ENCODE results near the gene RBM19.

The RBM19 gene

DNA sequence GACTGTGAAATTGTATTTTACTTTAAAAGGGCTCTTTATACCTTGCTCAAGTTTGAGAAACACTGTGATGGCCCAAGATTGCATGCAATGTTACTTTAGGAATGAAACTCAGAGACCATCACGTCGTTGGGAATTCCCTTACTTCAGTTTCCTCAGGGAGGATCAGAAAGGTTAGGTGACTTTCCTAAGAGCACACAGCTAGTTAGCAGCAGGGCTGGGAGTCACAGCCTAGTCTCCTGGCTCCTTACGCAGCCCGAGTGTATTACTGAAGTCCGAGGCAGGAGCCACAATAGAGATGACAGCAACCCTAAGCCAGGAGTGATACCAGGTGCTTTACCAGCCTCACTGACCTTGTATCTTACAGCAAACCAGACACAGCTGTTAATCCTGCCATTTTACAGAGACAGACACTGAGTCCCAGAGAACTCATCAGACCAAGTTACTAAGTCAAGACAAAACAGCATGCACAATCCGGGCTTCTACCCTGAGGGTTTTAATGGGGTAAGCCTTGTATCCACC is 67.0 kb downstream of the RBM19 start:
- Histone ChIP-seq H3K27me3 (ENCODE audit: control insufficient read depth, insufficient read depth, low read length) (no peaks in the 10 kb centered on the region), H3K4me3 (ENCODE audit: low read length) (no peak overlapping the region), H3K36me3 (ENCODE audit: control insufficient read depth, insufficient read depth, low read length) (no peaks in the 10 kb centered on the region), H3K27ac (ENCODE audit: low read depth, low read length) (no peak overlapping the region), H3K4me1 (ENCODE audit: control insufficient read depth, insufficient read depth, low read length) (no peaks in the 10 kb centered on the region), H3K9ac (ENCODE audit: low read length) (no peak overlapping the region)

DNA sequence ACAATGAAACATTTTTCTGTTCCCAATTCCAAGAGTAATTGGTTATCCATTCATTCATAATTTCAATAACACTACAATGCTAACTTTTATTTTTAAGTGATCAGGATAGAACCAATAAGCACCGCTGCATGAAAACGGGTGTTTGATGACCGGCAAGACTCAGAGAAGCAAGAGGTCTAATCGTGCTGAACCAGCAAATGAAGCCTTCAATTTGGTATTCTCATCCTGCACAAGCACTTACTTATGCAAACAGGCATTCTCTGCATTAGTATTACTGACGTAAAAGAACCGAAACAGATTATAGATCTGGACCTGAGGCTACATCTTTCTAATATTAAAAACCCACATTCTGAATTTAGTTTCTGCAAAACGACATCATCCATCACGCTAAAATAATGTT is 67.7 kb downstream of the RBM19 start:
- no peaks in the 10 kb centered on the region for H3K4me1 ChIP-seq (ENCODE audit: control insufficient read depth, insufficient read depth, low read length)
- no peaks in the 10 kb centered on the region for H3K36me3 ChIP-seq (ENCODE audit: control insufficient read depth, insufficient read depth, low read length)
- H3K4me3 ChIP-seq (ENCODE audit: low read length): no peak overlapping the region
- no peaks in the 10 kb centered on the region for H3K27me3 ChIP-seq (ENCODE audit: control insufficient read depth, insufficient read depth, low read length)
- H3K9ac ChIP-seq (ENCODE audit: low read length): no peak overlapping the region
- H3K27ac ChIP-seq (ENCODE audit: low read depth, low read length): no peak overlapping the region

DNA sequence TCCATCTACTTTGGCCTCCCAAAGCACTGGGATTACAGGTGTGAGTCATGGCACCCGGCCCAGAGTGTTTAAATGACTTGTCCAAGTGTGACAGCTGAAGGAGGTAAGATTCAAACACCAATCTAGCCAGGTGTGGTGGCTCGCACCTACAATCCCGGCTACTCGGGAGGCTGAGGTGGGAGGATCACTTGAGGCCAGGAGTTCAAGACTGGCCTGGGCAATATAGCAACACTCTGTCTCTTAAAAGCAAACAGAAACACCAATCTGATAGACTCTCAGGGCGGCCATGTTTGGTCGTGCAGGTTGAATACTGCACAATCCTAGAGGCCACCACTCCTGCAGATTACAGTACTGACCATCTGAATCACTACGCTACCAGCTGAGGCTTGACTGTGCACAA is 68.7 kb downstream of the RBM19 start:
- Histone ChIP-seq H3K36me3 (ENCODE audit: control insufficient read depth, insufficient read depth, low read length) (no peaks in the 10 kb centered on the region), H3K9ac (ENCODE audit: low read length) (no peak overlapping the region), H3K27ac (ENCODE audit: low read depth, low read length) (no peak overlapping the region), H3K4me3 (ENCODE audit: low read length) (no peak overlapping the region), H3K4me1 (ENCODE audit: control insufficient read depth, insufficient read depth, low read length) (no peaks in the 10 kb centered on the region), H3K27me3 (ENCODE audit: control insufficient read depth, insufficient read depth, low read length) (no peaks in the 10 kb centered on the region)

DNA sequence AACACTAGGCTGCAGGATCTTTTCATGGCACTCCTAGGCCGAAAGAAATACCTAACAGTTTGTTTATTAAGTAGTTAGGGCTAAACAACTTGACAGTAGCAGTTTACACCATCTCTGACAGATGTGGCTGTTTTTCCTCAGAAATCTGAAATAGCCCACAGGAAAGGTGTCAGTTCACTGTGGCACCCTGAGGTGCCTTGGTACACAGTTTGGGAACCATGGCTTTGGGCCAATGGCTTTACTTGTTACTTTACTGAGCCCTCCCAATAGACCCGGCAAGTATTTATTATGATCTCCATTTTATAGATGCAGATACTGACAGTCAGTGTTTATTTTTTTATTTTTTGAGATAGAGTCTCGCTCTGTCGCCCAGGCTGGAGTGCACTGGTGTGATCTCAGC is 69.3 kb downstream of the RBM19 start:
- no peaks in the 10 kb centered on the region for H3K27me3 ChIP-seq (ENCODE audit: control insufficient read depth, insufficient read depth, low read length)
- H3K27ac ChIP-seq (ENCODE audit: low read depth, low read length): no peak overlapping the region
- no peaks in the 10 kb centered on the region for H3K36me3 ChIP-seq (ENCODE audit: control insufficient read depth, insufficient read depth, low read length)
- no peaks in the 10 kb centered on the region for H3K4me1 ChIP-seq (ENCODE audit: control insufficient read depth, insufficient read depth, low read length)
- no peak overlapping the region for H3K9ac ChIP-seq (ENCODE audit: low read length)
- H3K4me3 ChIP-seq (ENCODE audit: low read length): no peak overlapping the region

DNA sequence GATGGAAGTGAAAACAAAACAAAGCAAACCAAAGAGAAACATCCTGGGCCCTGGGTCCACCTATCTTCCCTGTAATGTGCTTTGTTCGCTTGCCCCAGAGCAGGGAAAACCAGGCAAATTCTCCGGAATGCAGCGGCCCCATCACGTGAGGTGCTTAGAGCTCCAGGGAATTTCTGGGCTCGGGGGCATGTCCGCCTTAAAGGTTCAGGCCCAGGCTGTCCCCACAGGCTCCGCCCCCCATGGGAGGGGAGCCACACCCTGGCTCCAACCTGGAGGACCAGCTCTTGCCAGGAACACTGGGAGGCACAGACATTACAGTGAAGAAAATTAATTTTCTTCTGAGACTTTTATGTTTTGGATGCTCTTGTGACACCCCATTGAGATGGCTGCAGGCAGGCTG is 69.9 kb downstream of the RBM19 start:
- H3K27ac ChIP-seq (ENCODE audit: low read depth, low read length): no peak overlapping the region
- H3K4me3 ChIP-seq (ENCODE audit: low read length): no peak overlapping the region
- no peaks in the 10 kb centered on the region for H3K4me1 ChIP-seq (ENCODE audit: control insufficient read depth, insufficient read depth, low read length)
- H3K27me3 ChIP-seq (ENCODE audit: control insufficient read depth, insufficient read depth, low read length): no peaks in the 10 kb centered on the region
- H3K36me3 ChIP-seq (ENCODE audit: control insufficient read depth, insufficient read depth, low read length): no peaks in the 10 kb centered on the region
- no peak overlapping the region for H3K9ac ChIP-seq (ENCODE audit: low read length)

DNA sequence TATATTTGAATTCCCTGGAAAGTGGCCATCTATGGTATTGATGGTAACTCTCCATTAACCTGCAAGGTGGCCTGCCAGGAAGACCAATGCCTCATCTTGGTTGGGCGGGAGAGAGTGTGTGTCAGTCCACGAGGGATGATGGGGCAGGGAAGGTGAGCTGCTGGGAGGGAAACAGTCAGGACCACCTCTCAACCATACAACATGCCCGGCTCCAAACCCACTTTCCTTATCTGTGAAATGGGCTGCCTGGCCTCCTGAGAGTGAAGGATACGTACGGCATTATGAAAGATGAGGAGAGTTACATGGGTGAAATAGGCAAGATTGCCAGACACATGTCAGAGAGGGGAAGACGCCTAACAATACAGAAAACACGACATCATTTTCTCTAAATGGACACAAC is 70.9 kb downstream of the RBM19 start:
- Histone ChIP-seq H3K4me1 (ENCODE audit: control insufficient read depth, insufficient read depth, low read length) (no peaks in the 10 kb centered on the region), H3K9ac (ENCODE audit: low read length) (no peak overlapping the region), H3K4me3 (ENCODE audit: low read length) (no peak overlapping the region), H3K27me3 (ENCODE audit: control insufficient read depth, insufficient read depth, low read length) (no peaks in the 10 kb centered on the region), H3K36me3 (ENCODE audit: control insufficient read depth, insufficient read depth, low read length) (no peaks in the 10 kb centered on the region), H3K27ac (ENCODE audit: low read depth, low read length) (no peak overlapping the region)

DNA sequence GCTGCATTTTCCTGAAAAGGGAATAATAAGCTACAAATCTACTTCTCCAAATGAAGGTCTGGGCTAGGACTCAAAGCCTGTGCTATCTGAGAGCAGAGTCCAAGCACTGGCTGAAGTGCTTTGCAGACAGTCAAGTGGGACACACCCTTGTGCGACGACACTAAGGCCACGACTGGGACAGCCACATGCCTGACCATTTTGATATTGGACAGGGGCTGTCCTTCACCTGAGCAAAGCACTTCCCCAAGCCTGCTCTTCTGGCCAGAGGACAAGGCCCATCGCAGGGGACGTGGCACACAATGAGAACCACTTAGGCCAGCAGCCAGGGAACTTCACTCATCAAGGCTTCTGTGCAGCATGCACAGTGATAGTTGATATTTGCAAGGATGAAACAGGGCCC is 71.4 kb downstream of the RBM19 start:
- no peak overlapping the region for H3K9ac ChIP-seq (ENCODE audit: low read length)
- H3K4me3 ChIP-seq (ENCODE audit: low read length): no peak overlapping the region
- no peaks in the 10 kb centered on the region for H3K4me1 ChIP-seq (ENCODE audit: control insufficient read depth, insufficient read depth, low read length)
- H3K27me3 ChIP-seq (ENCODE audit: control insufficient read depth, insufficient read depth, low read length): no peaks in the 10 kb centered on the region
- no peak overlapping the region for H3K27ac ChIP-seq (ENCODE audit: low read depth, low read length)
- no peaks in the 10 kb centered on the region for H3K36me3 ChIP-seq (ENCODE audit: control insufficient read depth, insufficient read depth, low read length)

DNA sequence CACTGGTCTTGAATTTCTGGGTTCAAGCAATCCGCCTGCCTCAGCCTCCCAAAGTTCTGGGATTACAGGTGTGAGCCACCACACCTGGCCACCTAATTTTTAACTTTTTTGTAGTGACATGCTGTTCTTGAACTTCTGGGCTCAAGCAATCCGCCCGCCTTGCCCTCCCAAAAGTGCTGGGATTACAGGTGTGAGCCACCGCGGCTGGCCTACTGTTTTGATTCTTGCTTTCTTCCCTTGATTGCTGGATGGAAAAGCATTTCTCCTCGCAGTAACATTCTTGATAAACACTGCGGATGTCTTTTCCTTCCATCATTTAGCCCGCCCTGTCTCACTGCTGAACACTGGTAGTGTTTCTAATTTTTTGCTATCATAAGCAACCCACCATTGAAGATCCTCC is 72.9 kb downstream of the RBM19 start:
- Histone ChIP-seq H3K36me3 (ENCODE audit: control insufficient read depth, insufficient read depth, low read length) (no peaks in the 10 kb centered on the region), H3K27me3 (ENCODE audit: control insufficient read depth, insufficient read depth, low read length) (no peaks in the 10 kb centered on the region), H3K4me1 (ENCODE audit: control insufficient read depth, insufficient read depth, low read length) (no peaks in the 10 kb centered on the region), H3K4me3 (ENCODE audit: low read length) (no peak overlapping the region), H3K9ac (ENCODE audit: low read length) (no peak overlapping the region), H3K27ac (ENCODE audit: low read depth, low read length) (no peak overlapping the region)

DNA sequence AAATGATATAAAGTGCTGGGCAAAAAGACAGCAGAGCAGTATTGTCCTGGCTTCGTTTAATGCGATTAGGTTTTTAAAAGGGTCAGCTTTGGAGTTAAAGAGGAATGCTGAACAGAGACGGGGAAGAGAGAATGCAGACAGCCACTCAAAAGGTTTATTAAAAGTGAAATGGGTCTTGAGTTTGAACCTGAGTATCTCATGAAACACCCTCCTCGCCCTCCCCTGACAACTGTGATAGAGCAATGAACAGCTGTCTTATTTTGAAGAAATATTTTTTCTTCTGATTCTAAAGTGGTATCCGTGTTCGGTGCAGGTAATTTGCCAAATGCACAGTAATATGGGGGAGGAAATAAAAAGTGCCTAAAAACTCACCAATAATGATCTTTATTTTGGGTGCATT is 73.6 kb downstream of the RBM19 start:
- H3K4me3 ChIP-seq (ENCODE audit: low read length): no peak overlapping the region
- no peak overlapping the region for H3K9ac ChIP-seq (ENCODE audit: low read length)
- no peaks in the 10 kb centered on the region for H3K36me3 ChIP-seq (ENCODE audit: control insufficient read depth, insufficient read depth, low read length)
- no peak overlapping the region for H3K27ac ChIP-seq (ENCODE audit: low read depth, low read length)
- no peaks in the 10 kb centered on the region for H3K4me1 ChIP-seq (ENCODE audit: control insufficient read depth, insufficient read depth, low read length)
- H3K27me3 ChIP-seq (ENCODE audit: control insufficient read depth, insufficient read depth, low read length): no peaks in the 10 kb centered on the region

DNA sequence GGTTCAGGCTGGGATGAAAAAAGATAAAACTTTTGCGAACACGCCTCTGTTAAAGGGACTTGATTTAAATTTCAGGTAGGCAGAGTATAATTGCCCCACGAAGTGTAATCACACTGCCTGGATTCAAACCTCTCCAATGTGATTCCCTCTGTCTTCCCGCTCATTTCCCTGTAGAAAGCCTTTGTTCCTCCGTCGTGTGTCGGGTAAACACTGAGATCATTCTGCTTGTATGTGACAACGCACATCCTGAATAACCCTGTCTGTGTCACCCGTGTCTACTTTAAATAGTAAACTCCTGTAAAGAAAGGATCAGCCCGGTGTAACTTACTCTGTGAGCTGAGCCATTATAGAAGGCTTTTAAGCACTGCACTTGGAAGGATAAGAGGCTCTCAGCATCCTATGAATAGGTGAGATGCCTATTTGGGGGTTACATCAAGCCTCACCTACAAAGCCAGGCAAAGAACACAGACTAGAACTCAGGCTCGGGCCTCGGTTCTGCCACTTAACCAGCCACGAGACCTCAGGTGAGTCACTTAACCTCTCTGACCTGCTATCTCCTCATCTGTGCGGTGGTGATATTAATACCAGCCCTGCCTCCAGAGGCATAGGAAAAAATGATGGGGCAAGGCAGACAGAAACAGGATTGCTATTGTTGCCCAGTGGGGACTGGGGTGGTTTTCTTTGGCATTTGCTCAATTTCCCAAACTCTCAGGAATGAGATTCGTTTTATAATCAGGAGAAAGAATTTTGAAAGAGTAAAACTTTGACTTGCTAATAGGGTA is 74.2 kb downstream of the RBM19 start:
- Histone ChIP-seq H3K27ac (ENCODE audit: low read depth, low read length) (no peak overlapping the region), H3K36me3 (ENCODE audit: control insufficient read depth, insufficient read depth, low read length) (no peaks in the 10 kb centered on the region), H3K9ac (ENCODE audit: low read length) (no peak overlapping the region), H3K27me3 (ENCODE audit: control insufficient read depth, insufficient read depth, low read length) (no peaks in the 10 kb centered on the region), H3K4me1 (ENCODE audit: control insufficient read depth, insufficient read depth, low read length) (no peaks in the 10 kb centered on the region), H3K4me3 (ENCODE audit: low read length) (no peak overlapping the region)

DNA sequence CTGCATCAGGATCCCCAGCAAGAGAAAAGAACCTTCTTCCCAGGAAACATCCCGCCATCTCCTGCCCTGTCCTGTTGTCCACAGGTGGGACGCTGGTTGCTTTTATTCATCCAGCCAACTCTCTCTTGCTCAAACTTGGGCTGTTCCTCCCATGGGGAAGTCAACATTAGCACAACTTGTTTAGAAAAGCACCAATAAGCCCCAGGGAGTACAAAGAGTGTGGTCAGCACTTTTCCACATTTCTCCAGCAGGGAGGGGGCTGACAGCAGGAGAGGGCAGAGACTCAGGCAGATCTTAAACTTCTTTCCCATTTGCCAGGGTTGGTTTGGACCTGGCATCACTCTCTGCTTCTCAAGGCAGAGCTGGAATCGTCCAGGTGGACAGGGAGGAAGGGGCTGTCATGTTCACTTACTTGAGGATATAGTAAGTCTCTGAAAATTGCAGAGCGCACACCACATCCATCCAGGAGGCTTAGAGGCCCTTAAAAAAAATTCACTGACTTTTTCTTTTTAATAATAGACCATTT is 74.9 kb downstream of the RBM19 start:
- Histone ChIP-seq H3K27ac (ENCODE audit: low read depth, low read length) (no peak overlapping the region), H3K9ac (ENCODE audit: low read length) (no peak overlapping the region), H3K4me3 (ENCODE audit: low read length) (no peak overlapping the region), H3K4me1 (ENCODE audit: control insufficient read depth, insufficient read depth, low read length) (no peaks in the 10 kb centered on the region), H3K36me3 (ENCODE audit: control insufficient read depth, insufficient read depth, low read length) (no peaks in the 10 kb centered on the region), H3K27me3 (ENCODE audit: control insufficient read depth, insufficient read depth, low read length) (no peaks in the 10 kb centered on the region)

DNA sequence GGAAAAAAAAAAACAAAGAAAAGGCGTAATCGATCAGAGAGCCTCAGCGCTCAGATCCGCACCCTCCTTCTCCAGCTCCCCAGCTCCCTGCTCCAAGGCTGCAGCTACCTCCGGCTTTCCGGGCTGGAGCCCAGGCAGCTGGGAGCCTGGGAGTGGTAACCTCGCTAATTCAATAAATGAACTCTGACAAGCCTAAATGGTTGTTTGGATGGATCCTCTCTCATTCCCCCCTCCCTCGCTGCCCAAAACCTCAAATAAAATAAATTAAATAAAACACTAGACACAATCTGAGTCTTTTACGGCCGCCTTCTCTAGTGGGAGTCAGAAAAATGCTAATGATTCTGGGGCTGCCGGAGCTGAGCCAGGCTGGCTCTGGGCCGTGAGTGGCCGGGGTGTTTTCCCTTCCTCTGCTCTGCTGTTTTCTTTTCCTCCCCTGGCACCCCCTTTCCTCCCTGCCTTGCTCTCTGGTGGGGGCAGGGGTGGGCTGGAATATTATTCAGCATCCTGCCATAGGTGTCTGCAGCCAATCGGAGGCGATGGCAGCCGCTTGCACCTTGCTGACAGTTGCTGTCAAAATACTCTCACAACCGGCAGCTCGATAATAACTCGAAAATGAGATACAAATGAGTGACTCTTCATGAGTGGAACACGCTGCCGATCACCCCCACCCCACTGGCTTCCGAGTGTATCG is 76.1 kb downstream of the RBM19 start:
- H3K36me3 ChIP-seq (ENCODE audit: control insufficient read depth, insufficient read depth, low read length): no peaks in the 10 kb centered on the region
- no peak overlapping the region for H3K9ac ChIP-seq (ENCODE audit: low read length)
- H3K27ac ChIP-seq (ENCODE audit: low read depth, low read length): no peak overlapping the region
- H3K4me3 ChIP-seq (ENCODE audit: low read length): no peak overlapping the region
- no peaks in the 10 kb centered on the region for H3K27me3 ChIP-seq (ENCODE audit: control insufficient read depth, insufficient read depth, low read length)
- no peaks in the 10 kb centered on the region for H3K4me1 ChIP-seq (ENCODE audit: control insufficient read depth, insufficient read depth, low read length)
